Neural crest cell (in vitro differentiated cells): ENCODE data around the gene TMEM45A. TPM values are rescaled to one million over a fixed set of nuclear protein-coding genes. Genes with fewer than 3 reads are reported as not detected.

Source experiments
- DNase-seq: peaks from one replicate; pipeline ENCODE4 v3.0.0; 2021; ENCODE audit warnings: low read depth, mixed read lengths, low spot score
- H3K27ac Mint-ChIP-seq: one replicate; pipeline ENCODE4 v1.8.0; 2021; ENCODE audit warnings: mild to moderate bottlenecking, mixed read lengths; ENCODE audit not compliant: unreplicated experiment
- H3K27me3 Mint-ChIP-seq: 2 replicates; pipeline ENCODE4 v1.8.0; 2021; ENCODE audit warnings: low read depth, mild to moderate bottlenecking, mixed read lengths
- H3K36me3 Mint-ChIP-seq: 2 replicates; pipeline ENCODE4 v1.8.0; 2021; ENCODE audit warnings: low read depth, mild to moderate bottlenecking, mixed read lengths
- H3K4me1 Mint-ChIP-seq: 2 replicates; pipeline ENCODE4 v1.8.0; 2021; ENCODE audit warnings: mixed read lengths
- H3K4me3 Mint-ChIP-seq: one replicate; pipeline ENCODE4 v1.8.0; 2021; ENCODE audit warnings: mild to moderate bottlenecking, mixed read lengths
- H3K9me3 Mint-ChIP-seq: 2 replicates; pipeline ENCODE4 v1.8.0; 2021; ENCODE audit warnings: mixed read lengths
- total RNA-seq: library from RNA; stranded (reverse); gene quantifications from 2 replicates; pipeline ENCODE4 v1.2.1, GENCODE V29; 2021
- TF ChIP-seq, protein P1 (sequence below): fragments of 200-600 bp; sonication (generic); conservative IDR thresholded peaks from 2 replicates; pipeline ENCODE4 v1.5.0; 2021; ENCODE audit warnings: antibody characterized with exemption, mild to moderate bottlenecking

The TMEM45A gene
- total RNA-seq, 1 donor from 2014 or later: 18.7 TPM

GRCh38 chr3:100563228-100563627 is 70.8 kb downstream of the TMEM45A start:
- no peak for DNase-seq
- Mint-ChIP-seq H3K4me1 (no peaks in the 10 kb centered on the region), H3K27me3 (no peaks in the 10 kb centered on the region), H3K4me3 (no peak overlapping the region), H3K27ac (no peak overlapping the region), H3K9me3 (no peaks in the 10 kb centered on the region), H3K36me3 (no peaks in the 10 kb centered on the region)
- TF ChIP-seq, protein P1, sequence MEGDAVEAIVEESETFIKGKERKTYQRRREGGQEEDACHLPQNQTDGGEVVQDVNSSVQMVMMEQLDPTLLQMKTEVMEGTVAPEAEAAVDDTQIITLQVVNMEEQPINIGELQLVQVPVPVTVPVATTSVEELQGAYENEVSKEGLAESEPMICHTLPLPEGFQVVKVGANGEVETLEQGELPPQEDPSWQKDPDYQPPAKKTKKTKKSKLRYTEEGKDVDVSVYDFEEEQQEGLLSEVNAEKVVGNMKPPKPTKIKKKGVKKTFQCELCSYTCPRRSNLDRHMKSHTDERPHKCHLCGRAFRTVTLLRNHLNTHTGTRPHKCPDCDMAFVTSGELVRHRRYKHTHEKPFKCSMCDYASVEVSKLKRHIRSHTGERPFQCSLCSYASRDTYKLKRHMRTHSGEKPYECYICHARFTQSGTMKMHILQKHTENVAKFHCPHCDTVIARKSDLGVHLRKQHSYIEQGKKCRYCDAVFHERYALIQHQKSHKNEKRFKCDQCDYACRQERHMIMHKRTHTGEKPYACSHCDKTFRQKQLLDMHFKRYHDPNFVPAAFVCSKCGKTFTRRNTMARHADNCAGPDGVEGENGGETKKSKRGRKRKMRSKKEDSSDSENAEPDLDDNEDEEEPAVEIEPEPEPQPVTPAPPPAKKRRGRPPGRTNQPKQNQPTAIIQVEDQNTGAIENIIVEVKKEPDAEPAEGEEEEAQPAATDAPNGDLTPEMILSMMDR: no peak

DNA sequence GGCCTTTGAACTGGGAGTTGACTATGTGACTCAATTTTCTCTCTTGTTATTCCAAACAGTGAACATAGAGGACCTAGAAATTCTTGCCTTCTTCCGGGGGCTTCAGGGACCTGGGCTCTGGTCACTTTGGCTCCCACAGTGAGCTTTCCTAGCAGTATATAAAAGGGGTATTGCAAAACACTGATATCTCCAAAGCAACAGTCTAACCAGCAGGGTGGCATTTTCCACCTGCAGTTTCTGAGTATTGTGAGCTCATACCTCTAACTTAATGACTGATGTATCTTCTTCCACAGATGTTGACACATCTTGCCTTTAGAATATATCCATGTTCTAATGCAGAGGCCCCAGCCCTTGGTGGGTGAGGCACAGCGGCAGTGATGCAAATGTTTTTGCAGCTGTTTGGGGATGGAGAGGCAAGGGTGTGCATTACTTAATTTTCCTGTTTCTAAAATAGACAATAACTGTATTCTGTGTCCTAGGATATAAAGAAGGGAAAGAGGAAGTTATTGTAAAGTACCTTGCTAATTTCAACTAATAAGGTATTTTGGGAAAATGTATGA is 71.3 kb downstream of the TMEM45A start:
- Mint-ChIP-seq H3K4me1 (no peaks in the 10 kb centered on the region), H3K27me3 (no peaks in the 10 kb centered on the region), H3K4me3 (no peak overlapping the region), H3K9me3 (no peaks in the 10 kb centered on the region), H3K36me3 (no peaks in the 10 kb centered on the region), H3K27ac (no peak overlapping the region)
- TF ChIP-seq, protein P1: no peak
- no peak for DNase-seq

DNA sequence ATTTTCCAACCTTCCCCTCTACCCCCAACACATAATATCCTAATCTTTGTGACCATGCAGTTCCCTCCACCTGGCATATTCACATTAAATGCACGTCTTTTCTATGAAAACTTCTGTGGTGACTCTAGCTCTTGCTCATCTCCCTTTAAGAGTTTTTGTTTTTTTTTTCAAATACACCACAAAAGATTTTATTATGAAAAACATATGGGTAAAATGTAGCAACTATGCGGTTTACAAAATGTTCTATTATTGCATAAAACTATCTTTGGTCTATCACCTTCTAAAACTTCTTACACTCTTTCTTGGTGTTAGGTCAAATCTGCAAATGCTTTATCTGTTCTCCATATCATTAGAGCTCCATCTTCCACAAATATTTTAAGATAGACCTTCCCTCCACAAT is 78.4 kb downstream of the TMEM45A start:
- TF ChIP-seq, protein P1: no peak
- H3K9me3 Mint-ChIP-seq: no peaks in the 10 kb centered on the region
- H3K4me3 Mint-ChIP-seq: no peak overlapping the region
- no peaks in the 10 kb centered on the region for H3K4me1 Mint-ChIP-seq
- no peak overlapping the region for H3K27ac Mint-ChIP-seq
- peaks cover 13% of the 10 kb centered on the region for H3K36me3 Mint-ChIP-seq
- H3K27me3 Mint-ChIP-seq: no peaks in the 10 kb centered on the region
- DNase-seq: no peak

DNA sequence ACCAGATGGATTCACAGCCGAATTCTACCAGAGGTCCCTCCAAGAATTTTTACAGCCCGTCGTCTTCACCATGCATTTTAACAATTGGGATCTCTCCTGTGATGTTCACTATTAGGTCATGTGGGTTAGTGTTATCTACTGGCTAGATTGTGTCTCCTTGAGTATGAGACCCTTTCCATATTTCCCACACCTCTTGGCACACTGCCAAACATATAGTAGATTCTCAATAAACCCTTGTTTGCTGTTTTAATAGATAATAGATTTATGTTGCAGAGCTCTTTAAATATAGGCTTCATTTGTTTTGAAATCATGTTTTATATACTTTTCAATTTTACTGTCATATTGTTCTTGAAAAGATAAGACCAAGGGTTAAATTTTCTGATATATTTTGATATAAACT is 82.1 kb downstream of the TMEM45A start:
- peaks cover 13% of the 10 kb centered on the region for H3K36me3 Mint-ChIP-seq
- H3K27ac Mint-ChIP-seq: no peak overlapping the region
- TF ChIP-seq, protein P1: no peak
- no peaks in the 10 kb centered on the region for H3K27me3 Mint-ChIP-seq
- no peak overlapping the region for H3K4me3 Mint-ChIP-seq
- no peaks in the 10 kb centered on the region for H3K9me3 Mint-ChIP-seq
- no peaks in the 10 kb centered on the region for H3K4me1 Mint-ChIP-seq
- DNase-seq: no peak

- H3K27ac Mint-ChIP-seq: no peak overlapping the region
- TF ChIP-seq, protein P1: no peak
- H3K9me3 Mint-ChIP-seq: no peaks in the 10 kb centered on the region
- no peak for DNase-seq
- no peaks in the 10 kb centered on the region for H3K27me3 Mint-ChIP-seq
- H3K4me3 Mint-ChIP-seq: no peak overlapping the region
- peaks cover 7% of the 10 kb centered on the region for H3K36me3 Mint-ChIP-seq
- no peaks in the 10 kb centered on the region for H3K4me1 Mint-ChIP-seq
Measured at GRCh38 chr3:100575704-100576103, 83.3 kb downstream of the TMEM45A start.
